ENCODE results near the gene ANKZF1.
"Not testable (repeated sequence)": the region's sequence is repeated elsewhere in the genome, so short reads cannot be mapped to it uniquely, and the experiment has no call there.

Gene ANKZF1

GRCh38 chr2:219199470-219200211 lies 30.0 kb upstream of the ANKZF1 start:
- H3K4me1 ChIP-seq (ENCODE audit: control insufficient read depth, insufficient read depth, low read length): no peaks in the 10 kb centered on the region
- H3K4me3 ChIP-seq (ENCODE audit: insufficient read depth, low read depth, low read length): no peak overlapping the region
- 88 to 89% methylated on average over 10 to 12 of the region's 12 CpGs for WGBS, 2 experiments
- H3K27ac ChIP-seq (ENCODE audit: insufficient read depth, low read depth, low read length, poor library complexity, severe bottlenecking): no peak overlapping the region
- H3K27me3 ChIP-seq (ENCODE audit: control insufficient read depth, insufficient read depth, low read length, poor library complexity, severe bottlenecking): no peaks in the 10 kb centered on the region
- no peaks in the 10 kb centered on the region for H3K9me3 ChIP-seq (ENCODE audit: control insufficient read depth, low read length)
- no peaks in the 10 kb centered on the region for H3K36me3 ChIP-seq (ENCODE audit: control insufficient read depth, insufficient read depth, low read length)

GRCh38 chr2:219200502-219201326 lies 28.9 kb upstream of the ANKZF1 start:
- H3K9me3 ChIP-seq (ENCODE audit: control insufficient read depth, low read length); H3K27ac ChIP-seq (ENCODE audit: insufficient read depth, low read depth, low read length, poor library complexity, severe bottlenecking); H3K36me3 ChIP-seq (ENCODE audit: control insufficient read depth, insufficient read depth, low read length); H3K4me1 ChIP-seq (ENCODE audit: control insufficient read depth, insufficient read depth, low read length); H3K4me3 ChIP-seq (ENCODE audit: insufficient read depth, low read depth, low read length); H3K27me3 ChIP-seq (ENCODE audit: control insufficient read depth, insufficient read depth, low read length, poor library complexity, severe bottlenecking): not testable (repeated sequence)
- 90% methylated on average over 24 to 26 of the region's 26 CpGs for WGBS, 2 experiments

GRCh38 chr2:219201331-219201730 lies 28.3 kb upstream of the ANKZF1 start:
- not testable (repeated sequence) for H3K27ac ChIP-seq (ENCODE audit: insufficient read depth, low read depth, low read length, poor library complexity, severe bottlenecking); H3K4me1 ChIP-seq (ENCODE audit: control insufficient read depth, insufficient read depth, low read length); H3K9me3 ChIP-seq (ENCODE audit: control insufficient read depth, low read length); H3K36me3 ChIP-seq (ENCODE audit: control insufficient read depth, insufficient read depth, low read length); H3K4me3 ChIP-seq (ENCODE audit: insufficient read depth, low read depth, low read length); H3K27me3 ChIP-seq (ENCODE audit: control insufficient read depth, insufficient read depth, low read length, poor library complexity, severe bottlenecking)
- 91% methylated on average over 20 to 21 of the region's 21 CpGs for WGBS, 2 experiments

GRCh38 chr2:219204425-219205164 lies 25.0 kb upstream of the ANKZF1 start:
- Histone ChIP-seq H3K4me1 (ENCODE audit: control insufficient read depth, insufficient read depth, low read length) (no peaks in the 10 kb centered on the region), H3K9me3 (ENCODE audit: control insufficient read depth, low read length) (no peaks in the 10 kb centered on the region)
- WGBS, 2 experiments: 92 to 93% methylated on average over 7 of the region's 7 CpGs

GRCh38 chr2:219205165-219205538 lies 24.5 kb upstream of the ANKZF1 start:
- no peak overlapping the region for H3K4me3 ChIP-seq (ENCODE audit: insufficient read depth, low read depth, low read length)
- H3K4me1 ChIP-seq (ENCODE audit: control insufficient read depth, insufficient read depth, low read length): no peaks in the 10 kb centered on the region
- no peak overlapping the region for H3K27ac ChIP-seq (ENCODE audit: insufficient read depth, low read depth, low read length, poor library complexity, severe bottlenecking)
- no peaks in the 10 kb centered on the region for H3K9me3 ChIP-seq (ENCODE audit: control insufficient read depth, low read length)
- 80 to 93% methylated on average over 5 of the region's 5 CpGs for WGBS, 2 experiments
- H3K27me3 ChIP-seq (ENCODE audit: control insufficient read depth, insufficient read depth, low read length, poor library complexity, severe bottlenecking): no peaks in the 10 kb centered on the region
- peaks cover 4% of the 10 kb centered on the region for H3K36me3 ChIP-seq (ENCODE audit: control insufficient read depth, insufficient read depth, low read length)

More at GRCh38 chr2:219204425-219205164, 25.0 kb upstream of the ANKZF1 start:
- Histone ChIP-seq H3K36me3 (ENCODE audit: control insufficient read depth, insufficient read depth, low read length) (peaks cover 4% of the 10 kb centered on the region), H3K4me3 (ENCODE audit: insufficient read depth, low read depth, low read length) (no peak overlapping the region), H3K27me3 (ENCODE audit: control insufficient read depth, insufficient read depth, low read length, poor library complexity, severe bottlenecking) (no peaks in the 10 kb centered on the region), H3K27ac (ENCODE audit: insufficient read depth, low read depth, low read length, poor library complexity, severe bottlenecking) (no peak overlapping the region)

- WGBS, 2 experiments: 37 to 38% methylated on average over 6 to 7 of the region's 7 CpGs
- H3K27ac ChIP-seq (ENCODE audit: insufficient read depth, low read depth, low read length, poor library complexity, severe bottlenecking): peak overlapping the region; percentile 87
Observed at GRCh38 chr2:219205981-219206327, 23.7 kb upstream of the ANKZF1 start.

GRCh38 chr2:219206328-219207133 lies 23.1 kb upstream of the ANKZF1 start, which contains the start of gene ZFAND2B:
ZFAND2B (plus strand) TSS chr2:219206782; CDS start chr2:219206988, 206 bp downstream.
- H3K27me3 ChIP-seq (ENCODE audit: control insufficient read depth, insufficient read depth, low read length, poor library complexity, severe bottlenecking): no peaks in the 10 kb centered on the region
- no peaks in the 10 kb centered on the region for H3K9me3 ChIP-seq (ENCODE audit: control insufficient read depth, low read length)
- peak within 1 kb of the TSS; percentile 67 for H3K4me3 ChIP-seq (ENCODE audit: insufficient read depth, low read depth, low read length)
- 1% methylated on average over 76 of the region's 76 CpGs for WGBS, 2 experiments
- H3K27ac ChIP-seq (ENCODE audit: insufficient read depth, low read depth, low read length, poor library complexity, severe bottlenecking): peak within 1 kb of the TSS; percentile 87
- H3K4me1 ChIP-seq (ENCODE audit: control insufficient read depth, insufficient read depth, low read length): no peaks in the 10 kb centered on the region
- H3K36me3 ChIP-seq (ENCODE audit: control insufficient read depth, insufficient read depth, low read length): peaks cover 4% of the 10 kb centered on the region

More at GRCh38 chr2:219205981-219206327, 23.7 kb upstream of the ANKZF1 start:
- H3K27me3 ChIP-seq (ENCODE audit: control insufficient read depth, insufficient read depth, low read length, poor library complexity, severe bottlenecking): no peaks in the 10 kb centered on the region
- H3K9me3 ChIP-seq (ENCODE audit: control insufficient read depth, low read length): no peaks in the 10 kb centered on the region
- H3K4me3 ChIP-seq (ENCODE audit: insufficient read depth, low read depth, low read length): peak overlapping the region; percentile 67
- no peaks in the 10 kb centered on the region for H3K4me1 ChIP-seq (ENCODE audit: control insufficient read depth, insufficient read depth, low read length)
- peaks cover 4% of the 10 kb centered on the region for H3K36me3 ChIP-seq (ENCODE audit: control insufficient read depth, insufficient read depth, low read length)

GRCh38 chr2:219207134-219207883 lies 22.3 kb upstream of the ANKZF1 start:
- WGBS, 2 experiments: 30% methylated on average over 22 of the region's 22 CpGs
- H3K9me3 ChIP-seq (ENCODE audit: control insufficient read depth, low read length): no peaks in the 10 kb centered on the region
- peak overlapping the region; percentile 67 for H3K4me3 ChIP-seq (ENCODE audit: insufficient read depth, low read depth, low read length)
- H3K4me1 ChIP-seq (ENCODE audit: control insufficient read depth, insufficient read depth, low read length): no peaks in the 10 kb centered on the region
- H3K27ac ChIP-seq (ENCODE audit: insufficient read depth, low read depth, low read length, poor library complexity, severe bottlenecking): no peak overlapping the region
- peaks cover 4% of the 10 kb centered on the region for H3K36me3 ChIP-seq (ENCODE audit: control insufficient read depth, insufficient read depth, low read length)
- H3K27me3 ChIP-seq (ENCODE audit: control insufficient read depth, insufficient read depth, low read length, poor library complexity, severe bottlenecking): no peaks in the 10 kb centered on the region
